Measurements from ENCODE around the gene NRARP.

Gene NRARP

DNA sequence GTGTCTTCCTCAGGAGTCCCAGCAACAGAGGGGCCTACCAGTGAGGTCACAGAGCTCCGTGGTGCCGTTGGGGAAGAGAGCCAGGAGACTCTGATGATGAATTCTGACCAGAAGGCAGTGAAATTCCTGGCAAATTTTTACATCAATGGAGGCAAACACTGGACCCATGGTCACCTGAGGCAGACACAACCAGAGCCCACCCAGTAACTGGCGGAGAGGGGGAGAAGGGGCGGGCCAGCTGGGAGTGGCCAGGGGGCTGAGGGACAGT, 50.9 kb downstream of the NRARP start, which contains the start of gene STPG3:
Gene STPG3, plus strand, starts transcription at position 93 of the 268 bp plus-strand sequence. Its CDS starts 1 bp downstream, at position 94.
- Histone ChIP-seq H3K9ac (ENCODE audit: low read depth in 1 of 2, low read length in 2 of 2) (no peak within 1 kb of the TSS), H3K4me1 (ENCODE audit: control insufficient read depth in 1 of 2, insufficient read depth in 2 of 2, low read length in 2 of 2) (peaks cover 12 to 24% of the 10 kb centered on the region in 2 donors), H3K27me3 (ENCODE audit: control insufficient read depth in 1 of 2, insufficient read depth in 2 of 2, low read length in 2 of 2) (no peaks in the 10 kb centered on the region), H3K4me3 (ENCODE audit: low read depth in 1 of 2, low read length in 2 of 2) (no peak within 1 kb of the TSS), H3K36me3 (ENCODE audit: control insufficient read depth in 1 of 2, insufficient read depth in 2 of 2, low read length in 2 of 2) (peaks cover 0 to under 1% of the 10 kb centered on the region in 2 donors), H3K27ac (ENCODE audit: low read depth, low read length) (no peak within 1 kb of the TSS), H3K9me3 (ENCODE audit: control insufficient read depth in 1 of 2, low read length in 2 of 2) (no peaks in the 10 kb centered on the region)

DNA sequence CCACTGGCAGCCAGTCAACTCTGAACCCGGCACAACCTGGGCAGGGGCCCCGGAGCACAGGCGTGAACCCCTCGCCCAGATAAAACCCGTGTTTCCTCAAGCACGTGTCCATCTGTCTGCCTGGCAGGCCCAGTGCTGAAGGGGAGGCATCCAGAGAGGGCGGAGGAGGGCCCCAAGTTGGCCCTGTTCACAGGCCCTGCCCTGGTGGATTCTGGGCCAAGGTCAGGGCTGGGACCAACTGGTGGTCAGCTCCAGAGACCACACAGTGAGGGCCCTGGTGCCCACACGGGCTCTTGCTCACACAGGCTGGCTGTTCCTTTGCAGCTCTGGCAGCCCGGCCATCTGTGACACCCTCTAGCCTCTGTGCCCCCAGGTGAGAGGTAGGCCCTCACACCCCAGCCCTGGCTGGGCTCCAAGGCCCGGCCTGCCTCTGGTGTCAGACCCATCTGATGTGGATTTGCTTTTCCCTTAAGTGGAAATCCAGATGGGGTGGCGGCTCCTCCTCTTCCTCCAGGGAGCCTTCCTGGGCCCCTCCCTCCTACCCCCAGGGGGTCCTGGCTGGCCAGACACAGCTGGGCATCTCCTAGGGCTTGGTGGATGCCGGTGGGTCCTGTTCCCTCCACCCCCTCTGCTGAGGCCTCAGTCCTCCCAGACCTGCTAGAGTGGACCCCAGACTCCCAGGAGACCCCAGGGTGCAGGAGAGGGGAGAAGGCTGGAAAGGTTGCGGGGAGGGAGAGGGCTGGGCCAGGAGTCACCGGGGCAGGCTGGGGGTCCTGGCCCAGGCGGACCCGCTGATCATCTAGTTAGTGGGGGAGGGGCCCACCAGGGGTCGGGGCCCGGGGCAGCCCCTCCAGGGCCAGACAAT, 51.5 kb downstream of the NRARP start:
- H3K9ac ChIP-seq (ENCODE audit: low read depth in 1 of 2, low read length in 2 of 2) = no peak overlapping the region
- H3K27ac ChIP-seq (ENCODE audit: low read depth, low read length) = no peak overlapping the region
- H3K4me3 ChIP-seq (ENCODE audit: low read depth in 1 of 2, low read length in 2 of 2) = no peak overlapping the region
- H3K9me3 ChIP-seq (ENCODE audit: control insufficient read depth in 1 of 2, low read length in 2 of 2) = no peaks in the 10 kb centered on the region
- no peaks in the 10 kb centered on the region for H3K36me3 ChIP-seq (ENCODE audit: control insufficient read depth in 1 of 2, insufficient read depth in 2 of 2, low read length in 2 of 2)
- H3K27me3 ChIP-seq (ENCODE audit: control insufficient read depth in 1 of 2, insufficient read depth in 2 of 2, low read length in 2 of 2) = no peaks in the 10 kb centered on the region
- peaks cover 8 to 18% of the 10 kb centered on the region in 2 donors for H3K4me1 ChIP-seq (ENCODE audit: control insufficient read depth in 1 of 2, insufficient read depth in 2 of 2, low read length in 2 of 2)
